ENCODE measurements around the gene MTFMT.
"Not testable (repeated sequence)": the region's sequence is repeated elsewhere in the genome, so short reads cannot be mapped to it uniquely, and the experiment has no call there.

The MTFMT gene

GRCh38 chr15:65026756-65027155, 2.7 kb downstream of the MTFMT start:
- peaks cover 4% of the 10 kb centered on the region; the same call in 1 of the 2 replicates for H3F3A ChIP-seq (ENCODE audit: low read depth)
- H3K4me1 ChIP-seq (ENCODE audit: insufficient read depth, low read length, poor library complexity, severe bottlenecking) = peaks cover 14% of the 10 kb centered on the region
- no peaks in the 10 kb centered on the region for H3K36me3 ChIP-seq (ENCODE audit: insufficient read depth, low read length)
- no peak overlapping the region for H3K4me2 ChIP-seq (ENCODE audit: low read depth, low read length, poor library complexity, severe bottlenecking)
- no peaks in the 10 kb centered on the region for H3K9me2 ChIP-seq (replicated peaks; ENCODE audit: low read depth, low read length)
- H3K79me2 ChIP-seq (ENCODE audit: insufficient read depth, low read length) = peaks cover 20% of the 10 kb centered on the region
- no peaks in the 10 kb centered on the region for H3K9me3 ChIP-seq (ENCODE audit: insufficient read depth, low read depth, low read length)
- H3K27me3 ChIP-seq (ENCODE audit: insufficient read depth, low read length, poor library complexity, severe bottlenecking) = no peaks in the 10 kb centered on the region
- TF ChIP-seq EZH2phosphoT487 (IDR thresholded peaks at IDR 0.05; ENCODE audit: borderline replicate concordance) (no peak), CTCF (conservative IDR thresholded peaks at IDR 0.05; ENCODE audit: low read length) (no peak)
- no peak overlapping the region for H3K9ac ChIP-seq (ENCODE audit: low read depth, low read length, poor library complexity, severe bottlenecking)
- no peak overlapping the region for H2AFZ ChIP-seq (ENCODE audit: low read length)
- H4K20me1 ChIP-seq (ENCODE audit: insufficient read depth, low read length, poor library complexity, severe bottlenecking) = no peaks in the 10 kb centered on the region
- H3K4me3 ChIP-seq (ENCODE audit: low read length, poor library complexity, severe bottlenecking) = no peak overlapping the region

- H2AFZ ChIP-seq (ENCODE audit: low read length) = no peak overlapping the region
- H3F3A ChIP-seq (ENCODE audit: low read depth) = peaks cover under 1% of the 10 kb centered on the region; the same call in 1 of the 2 replicates
- no peaks in the 10 kb centered on the region for H3K9me2 ChIP-seq (replicated peaks; ENCODE audit: low read depth, low read length)
- H3K36me3 ChIP-seq (ENCODE audit: insufficient read depth, low read length) = no peaks in the 10 kb centered on the region
- H3K4me3 ChIP-seq (ENCODE audit: low read length, poor library complexity, severe bottlenecking) = no peak overlapping the region
- no peaks in the 10 kb centered on the region for H3K4me1 ChIP-seq (ENCODE audit: insufficient read depth, low read length, poor library complexity, severe bottlenecking)
- no peak overlapping the region for H3K9ac ChIP-seq (ENCODE audit: low read depth, low read length, poor library complexity, severe bottlenecking)
- H3K27me3 ChIP-seq (ENCODE audit: insufficient read depth, low read length, poor library complexity, severe bottlenecking) = no peaks in the 10 kb centered on the region
- H3K79me2 ChIP-seq (ENCODE audit: insufficient read depth, low read length) = no peaks in the 10 kb centered on the region
- no peaks in the 10 kb centered on the region for H3K9me3 ChIP-seq (ENCODE audit: insufficient read depth, low read depth, low read length)
- H3K4me2 ChIP-seq (ENCODE audit: low read depth, low read length, poor library complexity, severe bottlenecking) = no peak overlapping the region
- TF ChIP-seq EZH2phosphoT487 (IDR thresholded peaks at IDR 0.05; ENCODE audit: borderline replicate concordance) (no peak), CTCF (conservative IDR thresholded peaks at IDR 0.05; ENCODE audit: low read length) (no peak)
- no peaks in the 10 kb centered on the region for H4K20me1 ChIP-seq (ENCODE audit: insufficient read depth, low read length, poor library complexity, severe bottlenecking)
Observed at GRCh38 chr15:65021488-65021887, 8.0 kb downstream of the MTFMT start.

- no peaks in the 10 kb centered on the region for H3K27me3 ChIP-seq (ENCODE audit: insufficient read depth, low read length, poor library complexity, severe bottlenecking)
- no peaks in the 10 kb centered on the region for H3K79me2 ChIP-seq (ENCODE audit: insufficient read depth, low read length)
- no peak overlapping the region for H3K9ac ChIP-seq (ENCODE audit: low read depth, low read length, poor library complexity, severe bottlenecking)
- no peak overlapping the region for H3K4me2 ChIP-seq (ENCODE audit: low read depth, low read length, poor library complexity, severe bottlenecking)
- no peaks in the 10 kb centered on the region for H3K9me2 ChIP-seq (replicated peaks; ENCODE audit: low read depth, low read length)
- peaks cover 3% of the 10 kb centered on the region; the same call in 1 of the 2 replicates for H3K36me3 ChIP-seq (ENCODE audit: insufficient read depth, low read length)
- H2AFZ ChIP-seq (ENCODE audit: low read length) = no peak overlapping the region
- H3K4me3 ChIP-seq (ENCODE audit: low read length, poor library complexity, severe bottlenecking) = no peak overlapping the region
- H3K4me1 ChIP-seq (ENCODE audit: insufficient read depth, low read length, poor library complexity, severe bottlenecking) = no peaks in the 10 kb centered on the region
- H3F3A ChIP-seq (ENCODE audit: low read depth) = no peaks in the 10 kb centered on the region; the same call in 1 of the 2 replicates
- TF ChIP-seq EZH2phosphoT487 (IDR thresholded peaks at IDR 0.05; ENCODE audit: borderline replicate concordance) (no peak), CTCF (conservative IDR thresholded peaks at IDR 0.05; ENCODE audit: low read length) (no peak)
- H4K20me1 ChIP-seq (ENCODE audit: insufficient read depth, low read length, poor library complexity, severe bottlenecking) = no peaks in the 10 kb centered on the region
- H3K9me3 ChIP-seq (ENCODE audit: insufficient read depth, low read depth, low read length) = no peaks in the 10 kb centered on the region
Observed at GRCh38 chr15:65020419-65020818, 9.0 kb downstream of the MTFMT start.

GRCh38 chr15:65011198-65011597, 18.2 kb downstream of the MTFMT start:
- not testable (repeated sequence) for H3K36me3 ChIP-seq (ENCODE audit: insufficient read depth, low read length)

More at GRCh38 chr15:65011198-65011597, 18.2 kb downstream of the MTFMT start:
- not testable (repeated sequence) for H3K4me3 ChIP-seq (ENCODE audit: low read length, poor library complexity, severe bottlenecking); H3K79me2 ChIP-seq (ENCODE audit: insufficient read depth, low read length); H3K4me2 ChIP-seq (ENCODE audit: low read depth, low read length, poor library complexity, severe bottlenecking); H3K9me2 ChIP-seq (replicated peaks; ENCODE audit: low read depth, low read length); H2AFZ ChIP-seq (ENCODE audit: low read length); H3K9ac ChIP-seq (ENCODE audit: low read depth, low read length, poor library complexity, severe bottlenecking); H3K9me3 ChIP-seq (ENCODE audit: insufficient read depth, low read depth, low read length); H4K20me1 ChIP-seq (ENCODE audit: insufficient read depth, low read length, poor library complexity, severe bottlenecking); H3K27me3 ChIP-seq (ENCODE audit: insufficient read depth, low read length, poor library complexity, severe bottlenecking); H3K4me1 ChIP-seq (ENCODE audit: insufficient read depth, low read length, poor library complexity, severe bottlenecking); H3F3A ChIP-seq (ENCODE audit: low read depth)
